ENCODE results near the gene DPYSL5. TPM values are rescaled to one million over a fixed set of nuclear protein-coding genes. Genes with fewer than 3 reads are reported as not detected.
A peak's percentile ranks its signal among the peaks of the same experiment; 100 is the strongest.
"Not testable (repeated sequence)": the region's sequence is repeated elsewhere in the genome, so short reads cannot be mapped to it uniquely, and the experiment has no call there.

The DPYSL5 gene
- total RNA-seq, 6 experiments from 2014 or later = not detected

- DNase-seq = no peak
- ATAC-seq = no peak
Measured at GRCh38 chr2:26880161-26880560, 32.2 kb downstream of the DPYSL5 start.

GRCh38 chr2:26880910-26881435 is 33.0 kb downstream of the DPYSL5 start:
- Histone ChIP-seq H3K4me3 (no peak overlapping the region), H3K27ac (no peak overlapping the region), H3K9me3 (no peaks in the 10 kb centered on the region), H3K36me3 (no peaks in the 10 kb centered on the region), H3K27me3 (no peaks in the 10 kb centered on the region), H3K4me1 (no peaks in the 10 kb centered on the region)
- intact Hi-C loops (cut with DNase I) = no loop called here
- DNase-seq (no peak), ATAC-seq (no peak)
- no peak for TF ChIP-seq POLR2A (IDR thresholded peaks at IDR 0.05)
- TF ChIP-seq, protein P1, sequence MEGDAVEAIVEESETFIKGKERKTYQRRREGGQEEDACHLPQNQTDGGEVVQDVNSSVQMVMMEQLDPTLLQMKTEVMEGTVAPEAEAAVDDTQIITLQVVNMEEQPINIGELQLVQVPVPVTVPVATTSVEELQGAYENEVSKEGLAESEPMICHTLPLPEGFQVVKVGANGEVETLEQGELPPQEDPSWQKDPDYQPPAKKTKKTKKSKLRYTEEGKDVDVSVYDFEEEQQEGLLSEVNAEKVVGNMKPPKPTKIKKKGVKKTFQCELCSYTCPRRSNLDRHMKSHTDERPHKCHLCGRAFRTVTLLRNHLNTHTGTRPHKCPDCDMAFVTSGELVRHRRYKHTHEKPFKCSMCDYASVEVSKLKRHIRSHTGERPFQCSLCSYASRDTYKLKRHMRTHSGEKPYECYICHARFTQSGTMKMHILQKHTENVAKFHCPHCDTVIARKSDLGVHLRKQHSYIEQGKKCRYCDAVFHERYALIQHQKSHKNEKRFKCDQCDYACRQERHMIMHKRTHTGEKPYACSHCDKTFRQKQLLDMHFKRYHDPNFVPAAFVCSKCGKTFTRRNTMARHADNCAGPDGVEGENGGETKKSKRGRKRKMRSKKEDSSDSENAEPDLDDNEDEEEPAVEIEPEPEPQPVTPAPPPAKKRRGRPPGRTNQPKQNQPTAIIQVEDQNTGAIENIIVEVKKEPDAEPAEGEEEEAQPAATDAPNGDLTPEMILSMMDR (IDR thresholded peaks at IDR 0.05) = no peak
- 60% methylated on average over 9 of the region's 10 CpGs for WGBS (ENCODE audit: insufficient coverage, low coverage, low lambda C conversion rate, missing lambda C conversion rate)

More at GRCh38 chr2:26880161-26880560, 32.2 kb downstream of the DPYSL5 start:
- Histone ChIP-seq H3K27me3 (no peaks in the 10 kb centered on the region), H3K36me3 (no peaks in the 10 kb centered on the region), H3K4me3 (no peak overlapping the region), H3K4me1 (no peaks in the 10 kb centered on the region), H3K27ac (no peak overlapping the region), H3K9me3 (no peaks in the 10 kb centered on the region)
- intact Hi-C loops (cut with DNase I) = no loop called here
- no peak for TF ChIP-seq POLR2A (IDR thresholded peaks at IDR 0.05)
- TF ChIP-seq, protein P1 (IDR thresholded peaks at IDR 0.05) = no peak
- 33% methylated on average over 1 of the region's 2 CpGs for WGBS (ENCODE audit: insufficient coverage, low coverage, low lambda C conversion rate, missing lambda C conversion rate)

GRCh38 chr2:26882220-26882619 is 34.3 kb downstream of the DPYSL5 start:
- H3K4me3 ChIP-seq; H3K27ac ChIP-seq; ATAC-seq; H3K36me3 ChIP-seq; intact Hi-C loops (cut with DNase I); H3K4me1 ChIP-seq; H3K27me3 ChIP-seq; H3K9me3 ChIP-seq; DNase-seq: not testable (repeated sequence)
- 63% methylated on average over 1 of the region's 3 CpGs for WGBS (ENCODE audit: insufficient coverage, low coverage, low lambda C conversion rate, missing lambda C conversion rate)

DNA sequence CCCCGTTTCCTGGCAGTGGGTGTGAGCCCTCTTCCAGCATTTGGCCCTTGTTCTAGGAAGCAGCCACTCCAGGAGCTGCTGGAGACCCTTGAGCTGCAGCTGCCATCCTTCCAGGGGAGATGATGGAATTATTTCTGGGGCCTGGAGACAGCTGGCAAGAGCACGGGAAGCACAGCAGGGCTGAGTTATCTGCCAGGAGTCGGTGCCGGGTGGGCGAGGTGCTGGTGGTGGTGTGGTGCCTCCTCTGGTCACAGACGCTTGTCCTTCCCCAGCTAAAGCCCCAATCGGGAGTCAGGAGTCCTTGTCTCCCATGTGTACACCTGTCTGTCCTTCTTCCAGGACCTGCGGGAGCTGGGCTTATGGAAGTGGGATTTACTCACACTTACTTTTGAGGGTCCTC is 36.0 kb downstream of the DPYSL5 start:
- no peak overlapping the region for H3K27ac ChIP-seq
- ATAC-seq (peak in 1 of 4 donors; percentile 22), DNase-seq (no peak)
- intact Hi-C loops (cut with DNase I) = no loop called here
- H3K4me3 ChIP-seq = no peak overlapping the region
- H3K4me1 ChIP-seq = no peaks in the 10 kb centered on the region
- H3K36me3 ChIP-seq = no peaks in the 10 kb centered on the region
- no peaks in the 10 kb centered on the region for H3K9me3 ChIP-seq
- 65% methylated on average over 2 of the region's 8 CpGs for WGBS (ENCODE audit: insufficient coverage, low coverage, low lambda C conversion rate, missing lambda C conversion rate)
- TF ChIP-seq, protein P1 (IDR thresholded peaks at IDR 0.05) = no peak
- no peak for TF ChIP-seq POLR2A (IDR thresholded peaks at IDR 0.05)
- no peaks in the 10 kb centered on the region for H3K27me3 ChIP-seq

- H3K27ac ChIP-seq = no peak overlapping the region
- ATAC-seq (no peak), DNase-seq (no peak)
- no peaks in the 10 kb centered on the region for H3K9me3 ChIP-seq
- TF ChIP-seq, protein P1 (IDR thresholded peaks at IDR 0.05) = no peak
- no peak for TF ChIP-seq POLR2A (IDR thresholded peaks at IDR 0.05)
- no peaks in the 10 kb centered on the region for H3K4me1 ChIP-seq
- 74% methylated on average over 2 of the region's 3 CpGs for WGBS (ENCODE audit: insufficient coverage, low coverage, low lambda C conversion rate, missing lambda C conversion rate)
- intact Hi-C loops (cut with DNase I) = no loop called here
- no peak overlapping the region for H3K4me3 ChIP-seq
- H3K36me3 ChIP-seq = no peaks in the 10 kb centered on the region
- no peaks in the 10 kb centered on the region for H3K27me3 ChIP-seq
Measured at GRCh38 chr2:26884486-26884885, 36.6 kb downstream of the DPYSL5 start.

Data from right lobe of liver (tissue), 6 donors.